GM12864 (cell line): ENCODE measurements around the gene ATP5F1B.
A peak's percentile ranks its signal among the peaks of the same experiment; 100 is the strongest.

Experiments
- DNase-seq: peaks from one replicate; pipeline ENCODE4 v3.0.0-alpha.2; 2011; ENCODE audit warnings: low read depth
- H3K4me3 ChIP-seq: 2 replicates; pipeline ENCODE4 v1.5.1; 2011; ENCODE audit warnings: mild to moderate bottlenecking, low read depth, low read length, control low read depth
- CTCF ChIP-seq: IDR thresholded peaks from 2 replicates; pipeline ENCODE4 v1.5.1; 2011; ENCODE audit warnings: low read depth, mild to moderate bottlenecking, moderate library complexity, low read length, control low read depth, inconsistent platforms; ENCODE audit errors: missing control alignments

ATP5F1B gene

GRCh38 chr12:56614627-56615026, 31.2 kb downstream of the ATP5F1B start:
- DNase-seq = no peak
- no peak for TF ChIP-seq CTCF

DNA sequence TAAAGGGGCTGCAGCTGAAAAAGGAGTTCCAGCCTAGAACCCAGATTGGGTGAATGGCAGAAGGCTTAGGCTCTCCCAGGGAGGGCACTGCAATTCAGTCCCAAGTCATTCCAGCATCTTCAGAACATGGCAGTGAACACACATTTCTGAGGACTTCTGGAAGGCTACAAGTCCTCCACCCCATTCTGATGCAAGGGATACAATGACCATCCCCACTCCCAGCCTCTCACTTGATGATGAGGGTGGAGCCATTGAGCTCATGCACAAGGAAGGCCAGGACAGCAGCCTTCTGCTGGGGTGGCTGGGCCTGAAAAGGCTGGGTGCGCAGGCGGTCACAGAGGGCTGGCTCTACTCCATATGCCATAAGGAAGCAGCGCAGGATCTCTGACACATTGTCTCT, 41.4 kb downstream of the ATP5F1B start:
- TF ChIP-seq CTCF = no peak
- no peak for DNase-seq
- H3K4me3 ChIP-seq = no peak overlapping the region

More at GRCh38 chr12:56614627-56615026, 31.2 kb downstream of the ATP5F1B start:
- H3K4me3 ChIP-seq = no peak overlapping the region

GRCh38 chr12:56602239-56602638, 43.5 kb downstream of the ATP5F1B start:
- TF ChIP-seq CTCF = no peak
- no peak overlapping the region for H3K4me3 ChIP-seq
- DNase-seq = no peak

DNA sequence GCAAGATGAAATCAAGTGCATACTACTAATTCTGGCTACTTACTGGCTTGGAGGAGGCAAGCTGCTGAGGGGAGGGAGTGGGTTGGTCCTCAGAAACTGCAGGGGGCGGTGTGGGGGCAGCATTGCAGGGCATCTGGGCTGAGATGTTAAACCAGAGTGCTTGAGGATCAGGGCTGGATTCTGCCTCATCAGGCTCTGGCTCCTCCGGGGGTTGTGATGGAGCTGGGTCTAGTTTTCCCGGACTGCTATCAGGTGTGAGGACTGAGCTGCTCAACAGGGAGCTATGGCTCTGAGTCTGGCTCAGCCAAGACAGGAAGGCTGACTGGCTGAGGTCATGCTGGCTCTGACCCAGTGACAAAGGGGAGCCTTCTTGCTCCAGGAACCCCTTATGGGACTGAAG, 44.3 kb downstream of the ATP5F1B start:
- no peak for DNase-seq
- no peak overlapping the region for H3K4me3 ChIP-seq
- peak; percentile 45 for TF ChIP-seq CTCF

- H3K4me3 ChIP-seq = no peak overlapping the region
- no peak for DNase-seq
- no peak for TF ChIP-seq CTCF
These were observed 45.0 kb downstream of the ATP5F1B start for GRCh38 chr12:56600753-56601152.

DNA sequence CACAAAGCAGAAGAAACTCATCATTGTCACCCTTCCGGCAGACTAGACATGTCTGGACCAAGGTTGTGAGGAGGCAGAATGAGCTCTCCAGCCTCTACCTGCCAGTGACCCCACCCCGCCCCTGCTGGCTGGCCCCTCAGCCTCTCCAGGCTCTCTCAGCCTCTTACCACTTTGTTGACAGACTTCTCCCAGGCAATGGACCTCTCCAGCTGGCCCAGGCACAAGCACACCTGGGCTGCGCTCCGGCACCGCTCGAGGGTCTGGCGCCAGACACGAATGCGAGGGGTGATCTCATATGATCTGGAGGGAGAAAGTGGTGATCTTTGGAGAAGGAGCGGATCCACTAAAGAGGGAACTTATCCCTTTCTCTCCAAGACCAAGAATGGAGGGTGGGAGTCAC, 46.0 kb downstream of the ATP5F1B start:
- DNase-seq = no peak
- no peak overlapping the region for H3K4me3 ChIP-seq
- TF ChIP-seq CTCF = no peak

- no peak for TF ChIP-seq CTCF
- H3K4me3 ChIP-seq = no peak overlapping the region
- DNase-seq = no peak
These were observed 46.7 kb downstream of the ATP5F1B start for GRCh38 chr12:56599041-56599440.
